ENCODE data around the gene SH3BP5. TPM values are rescaled to one million over a fixed set of nuclear protein-coding genes. Genes with fewer than 3 reads are reported as not detected.

Gene SH3BP5
- total RNA-seq, 1 donor from 2014 or later, result 110 TPM

DNA sequence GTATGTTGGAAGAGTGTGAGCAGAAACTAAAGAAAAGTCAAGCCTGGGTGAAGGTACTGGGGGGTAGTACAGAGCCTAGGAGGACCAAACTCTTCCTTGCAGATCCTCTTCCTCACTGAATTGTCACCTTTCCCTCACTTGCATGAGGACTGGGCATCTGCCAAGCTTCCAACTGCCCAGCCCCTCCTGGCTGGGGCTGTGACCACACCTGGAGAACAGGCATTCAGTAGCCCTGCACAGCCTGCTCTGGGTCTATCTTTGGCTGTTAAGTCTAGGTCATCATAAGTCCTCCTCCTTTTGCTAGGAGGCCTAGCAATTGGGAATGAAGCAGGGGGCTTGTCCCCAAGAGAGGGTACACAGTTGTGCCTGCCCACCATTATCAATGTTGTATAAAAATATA lies 71.1 kb downstream of the SH3BP5 start:
- intact Hi-C loops (cut with DNase I), result loop anchor here (10.0 kb wide), 1 partner anchor 124 kb away; no protein-coding TSS in a partner anchor
- ATAC-seq, result no peak
- no peak for DNase-seq
- peaks cover 56% of the 10 kb centered on the region for H3K36me3 ChIP-seq
- H3K27ac ChIP-seq, result no peak overlapping the region
- no peaks in the 10 kb centered on the region for H3K9me3 ChIP-seq
- no peaks in the 10 kb centered on the region for H3K27me3 ChIP-seq
- TF ChIP-seq CTCF (IDR thresholded peaks at IDR 0.05), result no peak
- peaks cover 11% of the 10 kb centered on the region for H3K4me1 ChIP-seq
- H3K4me3 ChIP-seq, result no peak overlapping the region

DNA sequence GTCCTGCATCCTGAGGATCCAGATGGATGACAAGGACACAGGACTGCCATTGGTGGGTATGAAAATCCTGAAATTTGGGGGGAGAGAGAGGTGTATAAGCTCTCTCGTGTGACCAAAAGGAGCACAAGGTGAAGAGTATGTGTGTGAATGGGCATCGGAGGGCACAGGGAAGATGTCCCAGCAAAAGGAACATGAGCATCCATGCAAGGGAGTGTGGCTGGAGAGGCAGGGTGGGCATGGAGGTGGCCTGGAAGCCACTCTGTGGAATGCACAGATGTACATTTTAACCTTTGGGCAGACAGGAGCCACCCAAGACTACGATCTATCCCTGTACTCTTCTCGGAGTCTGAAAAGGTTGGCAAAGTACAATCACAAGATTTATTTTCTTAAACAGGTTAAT lies 71.9 kb downstream of the SH3BP5 start:
- no peak overlapping the region for H3K27ac ChIP-seq
- H3K27me3 ChIP-seq, result no peaks in the 10 kb centered on the region
- peaks cover 6% of the 10 kb centered on the region for H3K4me1 ChIP-seq
- TF ChIP-seq CTCF (IDR thresholded peaks at IDR 0.05), result no peak
- peaks cover 64% of the 10 kb centered on the region for H3K36me3 ChIP-seq
- no peak overlapping the region for H3K4me3 ChIP-seq
- no peak for ATAC-seq
- no peak for DNase-seq
- no peaks in the 10 kb centered on the region for H3K9me3 ChIP-seq
- intact Hi-C loops (cut with DNase I), result loop anchor here (10.0 kb wide), 1 partner anchor 124 kb away; no protein-coding TSS in a partner anchor

DNA sequence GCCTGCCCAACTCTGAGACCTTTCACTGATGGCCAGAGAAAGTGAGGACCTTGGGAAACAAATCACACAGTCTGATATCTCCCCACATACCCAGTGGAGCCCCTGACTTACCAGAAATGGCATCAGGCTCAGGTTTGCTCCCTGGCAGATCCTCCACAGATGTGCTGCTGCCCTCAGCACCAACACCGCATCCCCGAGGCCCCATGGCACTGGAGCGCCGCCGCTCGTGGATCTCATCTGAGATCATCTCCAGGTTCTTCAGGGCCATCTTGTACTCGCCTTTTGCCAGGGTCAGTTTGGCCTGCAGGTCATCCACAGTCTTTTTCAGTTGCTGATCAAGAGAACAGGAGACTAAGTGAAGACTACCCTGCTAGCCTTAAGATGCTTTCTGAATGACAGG lies 73.7 kb downstream of the SH3BP5 start:
- H3K36me3 ChIP-seq, result peaks cover 82% of the 10 kb centered on the region
- intact Hi-C loops (cut with DNase I), result no loop called here
- no peak overlapping the region for H3K27ac ChIP-seq
- H3K9me3 ChIP-seq, result no peaks in the 10 kb centered on the region
- DNase-seq, result peak; percentile 52
- no peak overlapping the region for H3K4me3 ChIP-seq
- no peak for TF ChIP-seq CTCF (IDR thresholded peaks at IDR 0.05)
- no peaks in the 10 kb centered on the region for H3K27me3 ChIP-seq
- H3K4me1 ChIP-seq, result no peaks in the 10 kb centered on the region
- no peak for ATAC-seq

DNA sequence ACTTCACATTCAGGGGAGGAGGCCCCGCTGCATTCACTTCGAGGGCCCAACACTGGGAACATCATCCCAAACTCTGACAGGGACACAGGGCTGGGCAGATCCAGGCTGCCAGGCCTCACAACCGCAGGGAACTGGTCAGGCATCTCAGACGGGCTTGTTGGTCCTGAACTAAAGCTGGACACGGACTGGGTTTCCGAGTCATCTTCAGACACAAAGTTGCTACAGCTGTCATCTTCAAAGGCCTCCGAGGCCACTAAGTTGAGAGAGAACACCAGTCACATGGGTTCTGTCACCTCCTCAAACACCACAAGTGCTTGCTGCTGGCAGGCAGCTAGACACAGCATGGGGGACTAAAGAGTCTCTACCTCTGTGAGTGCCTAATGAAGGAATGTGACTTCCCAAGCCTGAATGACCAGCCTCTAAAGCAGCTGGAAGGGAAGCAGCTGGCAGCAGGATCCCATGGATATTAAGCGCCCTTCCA lies 75.5 kb downstream of the SH3BP5 start:
- peak; percentile 63 for DNase-seq
- peak; percentile 77 for ATAC-seq
- Histone ChIP-seq H3K36me3 (peaks cover 97% of the 10 kb centered on the region), H3K9me3 (no peaks in the 10 kb centered on the region), H3K27ac (no peak overlapping the region), H3K4me1 (no peaks in the 10 kb centered on the region), H3K27me3 (no peaks in the 10 kb centered on the region), H3K4me3 (no peak overlapping the region)
- TF ChIP-seq CTCF (IDR thresholded peaks at IDR 0.05), result no peak
- intact Hi-C loops (cut with DNase I), result no loop called here

DNA sequence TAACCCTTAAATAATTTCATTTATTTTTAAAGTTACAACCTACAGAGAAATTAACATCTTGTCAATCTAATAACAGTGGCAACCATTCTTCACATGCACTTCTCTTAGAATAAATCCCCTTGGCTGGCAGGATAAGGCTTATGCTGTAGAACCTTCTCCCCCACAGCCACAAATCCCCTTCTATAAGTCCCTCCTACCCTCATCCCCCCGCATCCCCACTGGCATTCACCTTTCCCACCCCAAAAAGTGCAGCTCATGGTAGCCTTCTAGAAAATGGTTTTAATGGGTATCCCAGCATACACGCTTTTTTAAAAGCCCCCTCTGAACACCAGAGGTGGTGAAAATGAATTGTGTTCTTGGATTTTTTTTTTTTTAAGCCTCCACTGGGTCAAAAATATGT lies 77.2 kb downstream of the SH3BP5 start:
- no peaks in the 10 kb centered on the region for H3K9me3 ChIP-seq
- H3K36me3 ChIP-seq, result peaks cover 100% of the 10 kb centered on the region
- H3K27me3 ChIP-seq, result no peaks in the 10 kb centered on the region
- DNase-seq, result no peak
- no peak overlapping the region for H3K27ac ChIP-seq
- no peak for ATAC-seq
- intact Hi-C loops (cut with DNase I), result no loop called here
- H3K4me1 ChIP-seq, result no peaks in the 10 kb centered on the region
- no peak for TF ChIP-seq CTCF (IDR thresholded peaks at IDR 0.05)
- no peak overlapping the region for H3K4me3 ChIP-seq

All from upper lobe of right lung (tissue), 1 donor.